Measurements from ENCODE around the gene LETM1.

LETM1 gene

GRCh38 chr4:1793496-1793840, 62.5 kb downstream of the LETM1 start:
- Histone ChIP-seq H3K79me1 (ENCODE audit: low read length) (peaks cover 8% of the 10 kb centered on the region), H3K23ac (ENCODE audit: low read length) (no peak overlapping the region), H2BK12ac (ENCODE audit: low read length) (no peak overlapping the region), H2AK5ac (ENCODE audit: low read length) (no peak overlapping the region), H3K14ac (ENCODE audit: low read length) (peak overlapping the region; percentile 61), H3K4ac (ENCODE audit: low read depth, low read length) (no peak overlapping the region), H3K79me2 (ENCODE audit: control insufficient read depth, insufficient read depth, low read length, poor library complexity) (peaks cover 2% of the 10 kb centered on the region), H3K36me3 (ENCODE audit: control insufficient read depth in 1 of 2, insufficient read depth in 2 of 2, low read length in 2 of 2) (no peaks in the 10 kb centered on the region), H3K9me3 (ENCODE audit: insufficient read depth, low read depth, low read length) (no peaks in the 10 kb centered on the region), H4K91ac (ENCODE audit: low read depth, low read length) (no peak overlapping the region), H3K4me2 (ENCODE audit: low read length) (peak overlapping the region; percentile 88), H3K9ac (ENCODE audit: low read length) (no peak overlapping the region), H3K27me3 (ENCODE audit: insufficient read depth, low read length) (peaks cover 24% of the 10 kb centered on the region), H3K27ac (ENCODE audit: low read depth, low read length) (peak overlapping the region; percentile 36), H4K12ac (ENCODE audit: low read depth, low read length) (no peak overlapping the region), H2BK120ac (ENCODE audit: insufficient read depth, low read length, poor library complexity) (no peak overlapping the region), H3K4me1 (ENCODE audit: control insufficient read depth in 1 of 2, insufficient read depth in 2 of 2, low read length in 2 of 2) (peaks cover 10 to 20% of the 10 kb centered on the region in 2 experiments), H2BK5ac (ENCODE audit: low read depth, low read length, poor library complexity) (no peak overlapping the region), H4K8ac (ENCODE audit: low read depth, low read length) (peak overlapping the region; percentile 54), H3K4me3 (ENCODE audit: low read depth, low read length) (peak overlapping the region; percentile 83), H2AFZ (ENCODE audit: insufficient read depth, low read length, poor library complexity) (peak overlapping the region; percentile 61), H3K18ac (ENCODE audit: low read length) (peak overlapping the region; percentile 49)
- peak in 1 of 2 donors; percentile 25 for DNase-seq
- WGBS (ENCODE audit: extremely low coverage, insufficient coverage, insufficient read length): no CpG with 5 or more reads among the region's 44 CpGs

GRCh38 chr4:1792832-1793495, 63.0 kb downstream of the LETM1 start, which contains the start of gene FGFR3:
Gene FGFR3 (plus strand): TSS chr4:1793293. CDS start chr4:1793935, 642 bp downstream.
- peaks cover 24% of the 10 kb centered on the region for H3K27me3 ChIP-seq (ENCODE audit: insufficient read depth, low read length)
- H3K27ac ChIP-seq (ENCODE audit: low read depth, low read length): peak within 1 kb of the TSS; percentile 36
- peaks cover 10 to 20% of the 10 kb centered on the region in 2 experiments for H3K4me1 ChIP-seq (ENCODE audit: control insufficient read depth in 1 of 2, insufficient read depth in 2 of 2, low read length in 2 of 2)
- peak in 1 of 2 donors; percentile 30 for DNase-seq
- H2BK120ac ChIP-seq (ENCODE audit: insufficient read depth, low read length, poor library complexity): peak within 1 kb of the TSS; percentile 12
- peak within 1 kb of the TSS; percentile 61 for H2AFZ ChIP-seq (ENCODE audit: insufficient read depth, low read length, poor library complexity)
- WGBS (ENCODE audit: extremely low coverage, insufficient coverage, insufficient read length): no CpG with 5 or more reads among the region's 95 CpGs
- H3K4ac ChIP-seq (ENCODE audit: low read depth, low read length): no peak within 1 kb of the TSS
- H4K12ac ChIP-seq (ENCODE audit: low read depth, low read length): peak within 1 kb of the TSS; percentile 4
- peak within 1 kb of the TSS; percentile 54 for H4K8ac ChIP-seq (ENCODE audit: low read depth, low read length)
- no peaks in the 10 kb centered on the region for H3K36me3 ChIP-seq (ENCODE audit: control insufficient read depth in 1 of 2, insufficient read depth in 2 of 2, low read length in 2 of 2)
- no peaks in the 10 kb centered on the region for H3K9me3 ChIP-seq (ENCODE audit: insufficient read depth, low read depth, low read length)
- H3K79me2 ChIP-seq (ENCODE audit: control insufficient read depth, insufficient read depth, low read length, poor library complexity): peaks cover 2% of the 10 kb centered on the region
- peak within 1 kb of the TSS; percentile 88 for H3K4me2 ChIP-seq (ENCODE audit: low read length)
- peaks cover 8% of the 10 kb centered on the region for H3K79me1 ChIP-seq (ENCODE audit: low read length)
- no peak within 1 kb of the TSS for H3K23ac ChIP-seq (ENCODE audit: low read length)
- peak within 1 kb of the TSS; percentile 61 for H3K14ac ChIP-seq (ENCODE audit: low read length)
- H3K18ac ChIP-seq (ENCODE audit: low read length): peak within 1 kb of the TSS; percentile 50
- H2BK5ac ChIP-seq (ENCODE audit: low read depth, low read length, poor library complexity): no peak within 1 kb of the TSS
- no peak within 1 kb of the TSS for H2AK5ac ChIP-seq (ENCODE audit: low read length)
- peak within 1 kb of the TSS; percentile 60 for H4K91ac ChIP-seq (ENCODE audit: low read depth, low read length)
- peak within 1 kb of the TSS; percentile 83 for H3K4me3 ChIP-seq (ENCODE audit: low read depth, low read length)
- peak within 1 kb of the TSS; percentile 28 for H3K9ac ChIP-seq (ENCODE audit: low read length)
- H2BK12ac ChIP-seq (ENCODE audit: low read length): peak within 1 kb of the TSS; percentile 27

- no peak overlapping the region for H4K12ac ChIP-seq (ENCODE audit: low read depth, low read length)
- H3K9me3 ChIP-seq (ENCODE audit: insufficient read depth, low read depth, low read length): no peaks in the 10 kb centered on the region
- WGBS (ENCODE audit: extremely low coverage, insufficient coverage, insufficient read length): no CpG with 5 or more reads among the region's 29 CpGs
Observed at GRCh38 chr4:1792158-1792831, 63.7 kb downstream of the LETM1 start.

GRCh38 chr4:1790005-1790404, 66.0 kb downstream of the LETM1 start:
- Histone ChIP-seq H4K8ac (ENCODE audit: low read depth, low read length) (no peak overlapping the region), H2BK5ac (ENCODE audit: low read depth, low read length, poor library complexity) (no peak overlapping the region), H3K4ac (ENCODE audit: low read depth, low read length) (no peak overlapping the region), H3K27ac (ENCODE audit: low read depth, low read length) (no peak overlapping the region), H2AFZ (ENCODE audit: insufficient read depth, low read length, poor library complexity) (no peak overlapping the region), H3K27me3 (ENCODE audit: insufficient read depth, low read length) (peaks cover 18% of the 10 kb centered on the region), H3K23ac (ENCODE audit: low read length) (no peak overlapping the region), H3K4me2 (ENCODE audit: low read length) (no peak overlapping the region), H3K79me2 (ENCODE audit: control insufficient read depth, insufficient read depth, low read length, poor library complexity) (no peaks in the 10 kb centered on the region), H2BK12ac (ENCODE audit: low read length) (no peak overlapping the region), H3K18ac (ENCODE audit: low read length) (no peak overlapping the region), H3K36me3 (ENCODE audit: control insufficient read depth in 1 of 2, insufficient read depth in 2 of 2, low read length in 2 of 2) (no peaks in the 10 kb centered on the region), H2AK5ac (ENCODE audit: low read length) (no peak overlapping the region), H3K79me1 (ENCODE audit: low read length) (peaks cover 8% of the 10 kb centered on the region), H3K9ac (ENCODE audit: low read length) (no peak overlapping the region), H3K9me3 (ENCODE audit: insufficient read depth, low read depth, low read length) (no peaks in the 10 kb centered on the region), H3K4me3 (ENCODE audit: low read depth, low read length) (no peak overlapping the region), H2BK120ac (ENCODE audit: insufficient read depth, low read length, poor library complexity) (no peak overlapping the region), H3K4me1 (ENCODE audit: control insufficient read depth in 1 of 2, insufficient read depth in 2 of 2, low read length in 2 of 2) (peaks cover 10 to 19% of the 10 kb centered on the region in 2 experiments), H3K14ac (ENCODE audit: low read length) (no peak overlapping the region), H4K91ac (ENCODE audit: low read depth, low read length) (no peak overlapping the region), H4K12ac (ENCODE audit: low read depth, low read length) (no peak overlapping the region)
- DNase-seq: no peak
- WGBS (ENCODE audit: extremely low coverage, insufficient coverage, insufficient read length): no CpG with 5 or more reads among the region's 10 CpGs

More at GRCh38 chr4:1792158-1792831, 63.7 kb downstream of the LETM1 start:
- no peak overlapping the region for H2BK5ac ChIP-seq (ENCODE audit: low read depth, low read length, poor library complexity)
- H2AK5ac ChIP-seq (ENCODE audit: low read length): no peak overlapping the region
- no peak overlapping the region for H4K8ac ChIP-seq (ENCODE audit: low read depth, low read length)
- no peak overlapping the region for H3K23ac ChIP-seq (ENCODE audit: low read length)
- no peak overlapping the region for H3K27ac ChIP-seq (ENCODE audit: low read depth, low read length)
- H3K4me1 ChIP-seq (ENCODE audit: control insufficient read depth in 1 of 2, insufficient read depth in 2 of 2, low read length in 2 of 2): peaks cover 10 to 20% of the 10 kb centered on the region in 2 experiments
- H3K79me1 ChIP-seq (ENCODE audit: low read length): peaks cover 8% of the 10 kb centered on the region
- peak overlapping the region; percentile 12 for H2BK120ac ChIP-seq (ENCODE audit: insufficient read depth, low read length, poor library complexity)
- H4K91ac ChIP-seq (ENCODE audit: low read depth, low read length): no peak overlapping the region
- H2BK12ac ChIP-seq (ENCODE audit: low read length): peak overlapping the region; percentile 27
- peaks cover 24% of the 10 kb centered on the region for H3K27me3 ChIP-seq (ENCODE audit: insufficient read depth, low read length)
- H3K4me2 ChIP-seq (ENCODE audit: low read length): peak overlapping the region; percentile 59
- no peak overlapping the region for H3K4me3 ChIP-seq (ENCODE audit: low read depth, low read length)
- H2AFZ ChIP-seq (ENCODE audit: insufficient read depth, low read length, poor library complexity): peak overlapping the region; percentile 20
- no peaks in the 10 kb centered on the region for H3K36me3 ChIP-seq (ENCODE audit: control insufficient read depth in 1 of 2, insufficient read depth in 2 of 2, low read length in 2 of 2)
- H3K9ac ChIP-seq (ENCODE audit: low read length): no peak overlapping the region
- no peak overlapping the region for H3K14ac ChIP-seq (ENCODE audit: low read length)
- no peak overlapping the region for H3K4ac ChIP-seq (ENCODE audit: low read depth, low read length)
- peaks cover 2% of the 10 kb centered on the region for H3K79me2 ChIP-seq (ENCODE audit: control insufficient read depth, insufficient read depth, low read length, poor library complexity)
- DNase-seq: no peak
- H3K18ac ChIP-seq (ENCODE audit: low read length): peak overlapping the region; percentile 17
